AG10803 (cell line): ENCODE data around the gene ZNF574.

Source experiments
- DNase-seq: peaks from one replicate; pipeline ENCODE4 v3.0.0; 2010; ENCODE audit warnings: low read depth
- H3K4me3 ChIP-seq: 2 replicates; pipeline ENCODE4 v1.5.1; 2011; ENCODE audit warnings: mild to moderate bottlenecking, low read length, control low read depth
- CTCF ChIP-seq: conservative IDR thresholded peaks from 2 replicates; pipeline ENCODE4 v1.5.1; 2011; ENCODE audit warnings: mild to moderate bottlenecking, low read length, control low read depth, inconsistent platforms

The ZNF574 gene

GRCh38 chr19:42075616-42076379 lies at the start of gene ZNF574:
ZNF574 (plus strand) TSS chr19:42076166; CDS start chr19:42078607, 2,441 bp downstream.
- TF ChIP-seq CTCF = no peak
- peak; percentile 99 for DNase-seq
- H3K4me3 ChIP-seq = peak within 1 kb of the TSS; percentile 92

- H3K4me3 ChIP-seq = no peak overlapping the region
- DNase-seq = no peak
- peak; percentile 46 for TF ChIP-seq CTCF
Measured at GRCh38 chr19:42028304-42029216, 47.4 kb upstream of the ZNF574 start.

- DNase-seq = no peak
- H3K4me3 ChIP-seq = no peak overlapping the region
- TF ChIP-seq CTCF = no peak
Measured at GRCh38 chr19:42030645-42031440, 45.1 kb upstream of the ZNF574 start.

- TF ChIP-seq CTCF = no peak
- no peak for DNase-seq
- H3K4me3 ChIP-seq = no peak overlapping the region
Measured at GRCh38 chr19:42032431-42032830, 43.5 kb upstream of the ZNF574 start.

- no peak for DNase-seq
Measured at GRCh38 chr19:42033413-42033812, 42.6 kb upstream of the ZNF574 start.

More at GRCh38 chr19:42033413-42033812, 42.6 kb upstream of the ZNF574 start:
- no peak for TF ChIP-seq CTCF
- H3K4me3 ChIP-seq = no peak overlapping the region
